Retinal pigment epithelial cell (primary cell): Measurements from ENCODE around the gene ZNF827.

Experiments used
- DNase-seq: peaks from one replicate; pipeline ENCODE4 v3.0.0-alpha.2; 2010; ENCODE audit warnings: low read depth
- H3K4me3 ChIP-seq: 2 replicates; pipeline ENCODE4 v1.5.1; 2011; ENCODE audit warnings: mild to moderate bottlenecking, low read length, control low read depth, moderate library complexity
- TF ChIP-seq, protein P1 (sequence below): conservative IDR thresholded peaks from 2 replicates; pipeline ENCODE4 v1.5.1; 2011; ENCODE audit warnings: low read depth, low read length, control low read depth, inconsistent platforms

Gene ZNF827

GRCh38 chr4:145740806-145741205 lies 197.8 kb downstream of the ZNF827 start:
- no peak for DNase-seq
- TF ChIP-seq, protein P1, sequence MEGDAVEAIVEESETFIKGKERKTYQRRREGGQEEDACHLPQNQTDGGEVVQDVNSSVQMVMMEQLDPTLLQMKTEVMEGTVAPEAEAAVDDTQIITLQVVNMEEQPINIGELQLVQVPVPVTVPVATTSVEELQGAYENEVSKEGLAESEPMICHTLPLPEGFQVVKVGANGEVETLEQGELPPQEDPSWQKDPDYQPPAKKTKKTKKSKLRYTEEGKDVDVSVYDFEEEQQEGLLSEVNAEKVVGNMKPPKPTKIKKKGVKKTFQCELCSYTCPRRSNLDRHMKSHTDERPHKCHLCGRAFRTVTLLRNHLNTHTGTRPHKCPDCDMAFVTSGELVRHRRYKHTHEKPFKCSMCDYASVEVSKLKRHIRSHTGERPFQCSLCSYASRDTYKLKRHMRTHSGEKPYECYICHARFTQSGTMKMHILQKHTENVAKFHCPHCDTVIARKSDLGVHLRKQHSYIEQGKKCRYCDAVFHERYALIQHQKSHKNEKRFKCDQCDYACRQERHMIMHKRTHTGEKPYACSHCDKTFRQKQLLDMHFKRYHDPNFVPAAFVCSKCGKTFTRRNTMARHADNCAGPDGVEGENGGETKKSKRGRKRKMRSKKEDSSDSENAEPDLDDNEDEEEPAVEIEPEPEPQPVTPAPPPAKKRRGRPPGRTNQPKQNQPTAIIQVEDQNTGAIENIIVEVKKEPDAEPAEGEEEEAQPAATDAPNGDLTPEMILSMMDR: no peak
- no peak overlapping the region for H3K4me3 ChIP-seq

- no peak overlapping the region for H3K4me3 ChIP-seq
- no peak for DNase-seq
- TF ChIP-seq, protein P1: no peak
Observed at GRCh38 chr4:145739845-145740244, 198.8 kb downstream of the ZNF827 start.

- TF ChIP-seq, protein P1: no peak
- no peak overlapping the region for H3K4me3 ChIP-seq
- DNase-seq: no peak
Observed at GRCh38 chr4:145736241-145736831, 202.3 kb downstream of the ZNF827 start.

DNA sequence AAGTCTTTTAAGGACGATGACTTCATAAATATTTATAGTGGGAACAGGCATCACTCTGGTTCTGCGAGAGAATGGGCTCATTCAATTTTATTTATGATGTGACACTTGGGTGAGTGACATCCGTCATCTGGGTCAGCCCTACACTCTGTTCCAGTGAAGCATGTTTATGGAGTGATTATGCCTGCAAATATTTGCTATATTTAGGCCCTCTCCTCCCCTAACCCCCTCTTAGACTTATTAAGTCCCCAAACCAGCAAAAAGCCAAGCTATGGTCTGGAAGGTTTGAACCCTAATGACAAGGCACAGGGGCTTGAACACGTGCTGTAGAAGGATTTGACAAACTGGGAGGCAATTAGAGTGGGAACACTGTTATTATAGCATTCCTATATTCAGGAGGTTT lies 202.8 kb downstream of the ZNF827 start:
- TF ChIP-seq, protein P1: no peak
- no peak for DNase-seq
- H3K4me3 ChIP-seq: no peak overlapping the region

- TF ChIP-seq, protein P1: no peak
Observed at GRCh38 chr4:145735347-145735675, 203.3 kb downstream of the ZNF827 start.

DNA sequence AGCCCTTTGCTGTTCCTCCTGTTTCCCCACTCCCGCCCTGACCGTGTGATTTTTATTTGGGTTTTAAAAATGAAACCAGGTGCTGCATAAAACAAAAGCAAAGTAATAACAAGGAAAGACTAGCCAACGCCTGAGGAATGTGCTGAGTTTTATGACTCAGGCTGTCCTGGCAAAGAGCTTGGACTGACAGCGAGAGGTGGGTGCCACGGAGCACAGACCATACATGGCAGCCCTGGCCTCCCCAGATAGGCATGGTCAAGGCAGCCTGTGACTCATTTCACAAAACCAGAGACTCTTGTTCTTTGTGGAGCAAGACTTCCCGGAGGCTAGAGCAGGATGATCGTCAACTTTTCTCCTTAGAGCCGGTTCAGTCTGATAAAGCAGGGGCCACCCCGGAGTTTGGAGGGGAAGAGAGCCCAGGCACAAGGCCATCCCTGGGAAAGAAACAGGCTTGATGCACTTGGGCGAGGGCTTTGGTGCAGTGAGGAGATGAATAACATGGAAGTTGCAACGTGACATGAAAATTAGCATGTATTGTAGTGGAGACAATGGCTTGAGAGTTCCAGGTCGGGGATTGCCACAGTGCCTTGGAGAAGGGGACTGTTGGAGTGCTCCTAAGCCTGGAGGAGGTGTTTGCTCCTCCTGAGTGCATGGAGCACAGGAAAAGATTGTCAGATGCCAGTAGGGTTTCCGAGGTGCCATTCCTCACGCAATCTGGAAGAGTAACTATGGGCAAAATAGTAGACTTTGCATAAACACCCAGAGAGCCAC lies 203.9 kb downstream of the ZNF827 start:
- TF ChIP-seq, protein P1: no peak
- peak; percentile 94 for DNase-seq
- H3K4me3 ChIP-seq: peak overlapping the region; percentile 5

More at GRCh38 chr4:145735347-145735675, 203.3 kb downstream of the ZNF827 start:
- DNase-seq: peak; percentile 77
- no peak overlapping the region for H3K4me3 ChIP-seq

GRCh38 chr4:145734031-145734430 lies 204.6 kb downstream of the ZNF827 start:
- TF ChIP-seq, protein P1: no peak
- H3K4me3 ChIP-seq: no peak overlapping the region
- no peak for DNase-seq
